ENCODE data around the gene RIPOR2. TPM values are rescaled to one million over a fixed set of nuclear protein-coding genes. Genes with fewer than 3 reads are reported as not detected.
A peak's percentile ranks its signal among the peaks of the same experiment; 100 is the strongest.

The RIPOR2 gene
- total and polyA plus RNA-seq, 2 of the 13 experiments (the other 11 are each of a cell fraction or from before 2014, with no cell fraction given): 0.02 to 0.05 TPM

GRCh38 chr6:24824142-24824938 is 111.4 kb downstream of the RIPOR2 start (continued):
- TF ChIP-seq THAP11 (CRISPR knock-in tag; IDR thresholded peaks at IDR 0.05) (no peak), GLMP (CRISPR knock-in tag; IDR thresholded peaks at IDR 0.05; ENCODE audit: borderline replicate concordance) (no peak), KDM3A (CRISPR knock-in tag; IDR thresholded peaks at IDR 0.05; ENCODE audit: low read depth) (no peak), SOX5 (CRISPR knock-in tag; IDR thresholded peaks at IDR 0.05; ENCODE audit: borderline replicate concordance) (no peak), HOMEZ (CRISPR knock-in tag; IDR thresholded peaks at IDR 0.05; ENCODE audit: low read depth) (peak; percentile 66; the same call in 1 of the 2 replicates), YEATS2 (CRISPR knock-in tag; IDR thresholded peaks at IDR 0.05; ENCODE audit: borderline replicate concordance) (no peak), ZSCAN31 (CRISPR knock-in tag; IDR thresholded peaks at IDR 0.05; ENCODE audit: low read depth) (no peak), MNT (IDR thresholded peaks at IDR 0.05) (no peak), CBFB (CRISPR knock-in tag; IDR thresholded peaks at IDR 0.05) (no peak), TP53 (CRISPR knock-in tag; conservative IDR thresholded peaks at IDR 0.05) (no peak), TEAD2 (CRISPR knock-in tag; IDR thresholded peaks at IDR 0.05) (no peak), TFAP4 (IDR thresholded peaks at IDR 0.05; ENCODE audit: borderline replicate concordance, low read depth) (no peak), TFDP2 (CRISPR knock-in tag; IDR thresholded peaks at IDR 0.05) (no peak), ZNF773 (CRISPR knock-in tag; IDR thresholded peaks at IDR 0.05; ENCODE audit: borderline replicate concordance) (no peak), ZNF496 (CRISPR knock-in tag; IDR thresholded peaks at IDR 0.05; ENCODE audit: insufficient replicate concordance) (no peak), PAXIP1 (CRISPR knock-in tag; conservative IDR thresholded peaks at IDR 0.05) (peak; percentile 65), U2AF1 (optimal IDR thresholded peaks at IDR 0.05; ENCODE audit: low read depth, low read length) (no peak), GPN1 (CRISPR knock-in tag; IDR thresholded peaks at IDR 0.05; ENCODE audit: borderline replicate concordance) (no peak), MATR3 (CRISPR knock-in tag; IDR thresholded peaks at IDR 0.05) (no peak)
